ENCODE data around the gene P2RY8. TPM values are rescaled to one million over a fixed set of nuclear protein-coding genes. Genes with fewer than 3 reads are reported as not detected.

The P2RY8 gene
- total and polyA plus RNA-seq, 4 donors: 0.51 to 8.3 (median 4.4) TPM

GRCh38 chrX:1480082-1480785 lies 56.8 kb downstream of the P2RY8 start:
- H3K4me1 ChIP-seq (ENCODE audit: control insufficient read depth in 5 of 5, insufficient read depth in 5 of 5, low read length in 5 of 5): peaks cover 0 to 5% (median 0%) of the 10 kb centered on the region in 5 donors
- H3K9ac ChIP-seq (ENCODE audit: insufficient read depth in 1 of 2, low read length in 2 of 2): no peak overlapping the region
- H3K36me3 ChIP-seq (ENCODE audit: control insufficient read depth in 4 of 4, insufficient read depth in 4 of 4, low read length in 4 of 4): no peaks in the 10 kb centered on the region
- H3K4me3 ChIP-seq: no peak overlapping the region
- TF ChIP-seq, protein P1, sequence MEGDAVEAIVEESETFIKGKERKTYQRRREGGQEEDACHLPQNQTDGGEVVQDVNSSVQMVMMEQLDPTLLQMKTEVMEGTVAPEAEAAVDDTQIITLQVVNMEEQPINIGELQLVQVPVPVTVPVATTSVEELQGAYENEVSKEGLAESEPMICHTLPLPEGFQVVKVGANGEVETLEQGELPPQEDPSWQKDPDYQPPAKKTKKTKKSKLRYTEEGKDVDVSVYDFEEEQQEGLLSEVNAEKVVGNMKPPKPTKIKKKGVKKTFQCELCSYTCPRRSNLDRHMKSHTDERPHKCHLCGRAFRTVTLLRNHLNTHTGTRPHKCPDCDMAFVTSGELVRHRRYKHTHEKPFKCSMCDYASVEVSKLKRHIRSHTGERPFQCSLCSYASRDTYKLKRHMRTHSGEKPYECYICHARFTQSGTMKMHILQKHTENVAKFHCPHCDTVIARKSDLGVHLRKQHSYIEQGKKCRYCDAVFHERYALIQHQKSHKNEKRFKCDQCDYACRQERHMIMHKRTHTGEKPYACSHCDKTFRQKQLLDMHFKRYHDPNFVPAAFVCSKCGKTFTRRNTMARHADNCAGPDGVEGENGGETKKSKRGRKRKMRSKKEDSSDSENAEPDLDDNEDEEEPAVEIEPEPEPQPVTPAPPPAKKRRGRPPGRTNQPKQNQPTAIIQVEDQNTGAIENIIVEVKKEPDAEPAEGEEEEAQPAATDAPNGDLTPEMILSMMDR (IDR thresholded peaks at IDR 0.05; ENCODE audit: control extremely low read depth, extremely low read depth): no peak
- ATAC-seq (ENCODE audit: insufficient read depth, low FRiP score) (no peak), DNase-seq (no peak)
- peaks cover 0 to 4% (median 2%) of the 10 kb centered on the region in 4 donors for H3K9me3 ChIP-seq (ENCODE audit: control insufficient read depth in 4 of 4, insufficient read depth in 3 of 4, low read length in 3 of 4)
- H3K27me3 ChIP-seq (ENCODE audit: control insufficient read depth in 3 of 3, insufficient read depth in 3 of 3, low read length in 2 of 3): no peaks in the 10 kb centered on the region
- WGBS, 2 donors: 74 to 78% methylated on average over 8 of the region's 8 CpGs
- no peak overlapping the region for H3K27ac ChIP-seq (ENCODE audit: low read depth in 1 of 2, low read length in 1 of 2)

GRCh38 chrX:1477801-1478458 lies 59.1 kb downstream of the P2RY8 start:
- Histone ChIP-seq H3K27me3 (ENCODE audit: control insufficient read depth in 3 of 3, insufficient read depth in 3 of 3, low read length in 2 of 3) (no peaks in the 10 kb centered on the region), H3K4me1 (ENCODE audit: control insufficient read depth in 5 of 5, insufficient read depth in 5 of 5, low read length in 5 of 5) (peaks cover 0 to 5% (median 0%) of the 10 kb centered on the region in 5 donors), H3K36me3 (ENCODE audit: control insufficient read depth in 4 of 4, insufficient read depth in 4 of 4, low read length in 4 of 4) (no peaks in the 10 kb centered on the region), H3K9ac (ENCODE audit: insufficient read depth in 1 of 2, low read length in 2 of 2) (no peak overlapping the region), H3K27ac (ENCODE audit: low read depth in 1 of 2, low read length in 1 of 2) (no peak overlapping the region), H3K9me3 (ENCODE audit: control insufficient read depth in 4 of 4, insufficient read depth in 3 of 4, low read length in 3 of 4) (peaks cover 0 to 4% (median 2%) of the 10 kb centered on the region in 4 donors), H3K4me3 (no peak overlapping the region)
- TF ChIP-seq, protein P1 (IDR thresholded peaks at IDR 0.05; ENCODE audit: control extremely low read depth, extremely low read depth): no peak
- ATAC-seq (ENCODE audit: insufficient read depth, low FRiP score) (no peak), DNase-seq (no peak)
- 57 to 82% methylated on average over 8 of the region's 8 CpGs for WGBS, 2 donors

DNA sequence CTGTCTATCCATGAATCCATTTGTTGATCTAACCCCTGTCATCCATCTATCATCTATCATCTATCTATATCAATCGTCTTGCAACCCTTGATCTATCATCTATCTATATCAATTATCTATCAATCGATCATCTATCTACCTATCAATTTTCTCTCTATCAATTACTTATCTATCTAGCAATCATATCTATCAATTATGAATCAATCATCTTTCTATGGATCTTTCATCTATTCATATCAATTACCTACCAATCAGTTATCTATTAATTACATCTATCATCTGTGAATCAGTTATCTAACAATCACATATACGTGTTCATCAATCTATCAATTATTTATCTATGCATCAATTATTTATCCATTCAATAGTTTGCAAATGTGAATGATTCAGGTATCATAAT lies 59.8 kb downstream of the P2RY8 start:
- Histone ChIP-seq H3K36me3 (ENCODE audit: control insufficient read depth in 4 of 4, insufficient read depth in 4 of 4, low read length in 4 of 4) (no peaks in the 10 kb centered on the region), H3K27ac (ENCODE audit: low read depth in 1 of 2, low read length in 1 of 2) (no peak overlapping the region), H3K9me3 (ENCODE audit: control insufficient read depth in 4 of 4, insufficient read depth in 3 of 4, low read length in 3 of 4) (peaks cover 0 to 4% (median 2%) of the 10 kb centered on the region in 4 donors), H3K9ac (ENCODE audit: insufficient read depth in 1 of 2, low read length in 2 of 2) (no peak overlapping the region), H3K27me3 (ENCODE audit: control insufficient read depth in 3 of 3, insufficient read depth in 3 of 3, low read length in 2 of 3) (no peaks in the 10 kb centered on the region), H3K4me3 (no peak overlapping the region), H3K4me1 (ENCODE audit: control insufficient read depth in 5 of 5, insufficient read depth in 5 of 5, low read length in 5 of 5) (peaks cover 0 to 5% (median 0%) of the 10 kb centered on the region in 5 donors)
- DNase-seq: no peak
- 51 to 95% methylated on average over 3 of the region's 3 CpGs for WGBS, 2 donors
- TF ChIP-seq, protein P1 (IDR thresholded peaks at IDR 0.05; ENCODE audit: control extremely low read depth, extremely low read depth): no peak
- ATAC-seq (ENCODE audit: insufficient read depth, low FRiP score): no peak
